Left lung (tissue), 10 donors: ENCODE measurements around the gene NUDT22. TPM values are rescaled to one million over a fixed set of nuclear protein-coding genes. Genes with fewer than 3 reads are reported as not detected.

Experiments used
- ATAC-seq: fragments of 200-7000 bp; cut with Tn5 transposase; one replicate; pipeline ENCODE4 v1.9.1; 2020; ENCODE audit warnings: moderate library complexity
- DNase-seq, 4 donors: peaks; one replicate each; pipeline ENCODE4 v3.0.0-alpha.2; 2013 to 2020
- H3K27ac ChIP-seq, 2 donors: fragments of 200-600 bp; sonication (generic) in 1 of 2; one replicate each; pipeline versions ENCODE4 v1.5.0 to v1.8.0; 2020 to 2021
- H3K27me3 ChIP-seq, 2 donors: fragments of 200-600 bp; sonication (generic) in 1 of 2; one replicate each; pipeline versions ENCODE4 v1.5.0 to v1.8.0; 2020 to 2021
- H3K36me3 ChIP-seq, 2 donors: fragments of 200-600 bp; sonication (generic) in 1 of 2; one replicate each; pipeline versions ENCODE4 v1.5.0 to v1.8.0; 2020 to 2021
- H3K4me1 ChIP-seq, 2 donors: fragments of 200-600 bp; one replicate each; pipeline ENCODE4 v1.8.0; 2021
- H3K4me3 ChIP-seq, 2 donors: fragments of 200-600 bp; sonication (generic) in 1 of 2; one replicate each; pipeline versions ENCODE4 v1.5.0 to v1.8.0; 2020 to 2021; ENCODE audit warnings: mild to moderate bottlenecking in 1 of 2
- H3K9me3 ChIP-seq, 2 donors: fragments of 200-600 bp; sonication (generic) in 1 of 2; one replicate each; pipeline versions ENCODE4 v1.5.0 to v1.8.0; 2020 to 2021
- intact Hi-C, 2 donors: fragments of 100-400 bp; cut with DNase I; formaldehyde crosslinking; loops; one replicate each; pipeline versions ENCODE4 v1.11.2 to v1.14.2; 2022
- polyA plus RNA-seq, 6 donors: library from polyadenylated mRNA; unstranded; fragments of 120-200 nt; gene quantifications; one replicate each; pipeline ENCODE4 v1.2.1, GENCODE V29; 2013; ENCODE audit not compliant: insufficient read length in 6 of 6
- total RNA-seq, 2 donors: library from RNA; stranded (reverse); fragmentation: NEBNext Ultra II Directional; extraction: Animal tissue kit (Norgen Biotek cat#: 25700); gene quantifications; one replicate each; pipeline ENCODE4 v1.2.1, GENCODE V29; 2021
- TF ChIP-seq, protein P1 (sequence below), 2 donors: fragments of 200-600 bp; sonication (generic) in 1 of 2; IDR thresholded peaks; one replicate each; pipeline versions ENCODE4 v1.5.0 to v1.8.0; 2021; ENCODE audit warnings: antibody characterized with exemption in 2 of 2
- donor health status: DM: no; HTN: yes; CAD: no.
- donor health status: DM: no; HTN: no; CAD: no.

NUDT22 gene
- total and polyA plus RNA-seq, 8 donors, result 17.1 to 54.3 (median 23.6) TPM

DNA sequence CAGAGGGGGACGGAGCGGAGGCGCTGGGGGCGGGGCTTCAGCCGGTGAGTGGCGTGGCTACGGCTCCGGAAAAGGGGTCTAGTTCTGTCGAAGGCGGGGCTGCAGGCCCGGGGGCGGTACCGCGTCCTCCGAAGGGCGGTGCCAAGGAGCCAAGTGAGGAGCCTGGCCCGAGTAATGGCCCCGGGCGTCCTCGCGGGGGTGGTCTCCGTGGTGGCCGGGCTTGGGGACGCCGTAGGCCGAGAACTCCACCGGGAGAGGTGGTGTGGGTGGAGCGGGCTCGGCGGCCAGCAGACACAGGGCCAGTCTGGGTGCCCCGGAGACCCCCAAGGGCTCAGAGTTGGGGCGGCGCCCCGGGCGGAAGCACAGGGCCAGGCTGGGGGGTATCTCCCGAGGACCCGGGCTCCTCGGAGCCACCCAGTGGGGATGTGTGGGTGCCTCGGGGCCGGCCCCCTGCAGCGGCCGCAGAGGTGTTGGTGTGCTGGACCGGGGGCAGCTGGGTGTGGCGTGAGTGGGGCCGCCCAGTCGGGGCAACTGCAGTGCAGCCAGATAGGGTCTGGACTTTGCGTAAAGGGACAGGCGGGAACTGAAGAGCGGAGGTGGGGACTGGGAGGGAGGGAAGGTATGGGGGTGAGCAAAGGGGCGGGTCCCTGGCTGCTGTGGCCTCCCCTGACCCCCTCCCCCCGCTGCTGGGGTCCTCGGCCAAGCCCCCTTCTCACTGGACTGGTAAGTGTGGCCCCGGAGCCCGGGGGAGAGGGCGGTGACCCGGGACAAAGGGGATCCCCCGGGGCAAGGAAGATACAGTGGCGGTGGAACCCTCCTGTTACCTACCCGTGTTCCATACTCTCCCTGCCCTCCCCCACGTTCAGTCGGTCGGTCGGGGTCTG lies 15.7 kb downstream of the NUDT22 start:
- Histone ChIP-seq H3K9me3 (no peaks in the 10 kb centered on the region), H3K27ac (peak overlapping the region; percentile 82 to 98), H3K4me3 (peak overlapping the region; percentile 79 to 82), H3K4me1 (peaks cover 20 to 82% of the 10 kb centered on the region in 2 donors), H3K27me3 (no peaks in the 10 kb centered on the region), H3K36me3 (peaks cover 0 to 34% of the 10 kb centered on the region in 2 donors)
- intact Hi-C loops, result no loop called here
- TF ChIP-seq, protein P1, sequence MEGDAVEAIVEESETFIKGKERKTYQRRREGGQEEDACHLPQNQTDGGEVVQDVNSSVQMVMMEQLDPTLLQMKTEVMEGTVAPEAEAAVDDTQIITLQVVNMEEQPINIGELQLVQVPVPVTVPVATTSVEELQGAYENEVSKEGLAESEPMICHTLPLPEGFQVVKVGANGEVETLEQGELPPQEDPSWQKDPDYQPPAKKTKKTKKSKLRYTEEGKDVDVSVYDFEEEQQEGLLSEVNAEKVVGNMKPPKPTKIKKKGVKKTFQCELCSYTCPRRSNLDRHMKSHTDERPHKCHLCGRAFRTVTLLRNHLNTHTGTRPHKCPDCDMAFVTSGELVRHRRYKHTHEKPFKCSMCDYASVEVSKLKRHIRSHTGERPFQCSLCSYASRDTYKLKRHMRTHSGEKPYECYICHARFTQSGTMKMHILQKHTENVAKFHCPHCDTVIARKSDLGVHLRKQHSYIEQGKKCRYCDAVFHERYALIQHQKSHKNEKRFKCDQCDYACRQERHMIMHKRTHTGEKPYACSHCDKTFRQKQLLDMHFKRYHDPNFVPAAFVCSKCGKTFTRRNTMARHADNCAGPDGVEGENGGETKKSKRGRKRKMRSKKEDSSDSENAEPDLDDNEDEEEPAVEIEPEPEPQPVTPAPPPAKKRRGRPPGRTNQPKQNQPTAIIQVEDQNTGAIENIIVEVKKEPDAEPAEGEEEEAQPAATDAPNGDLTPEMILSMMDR (IDR thresholded peaks at IDR 0.05), result no peak
- ATAC-seq (peak; percentile 4), DNase-seq (peak in 1 of 4 donors; percentile 43)

DNA sequence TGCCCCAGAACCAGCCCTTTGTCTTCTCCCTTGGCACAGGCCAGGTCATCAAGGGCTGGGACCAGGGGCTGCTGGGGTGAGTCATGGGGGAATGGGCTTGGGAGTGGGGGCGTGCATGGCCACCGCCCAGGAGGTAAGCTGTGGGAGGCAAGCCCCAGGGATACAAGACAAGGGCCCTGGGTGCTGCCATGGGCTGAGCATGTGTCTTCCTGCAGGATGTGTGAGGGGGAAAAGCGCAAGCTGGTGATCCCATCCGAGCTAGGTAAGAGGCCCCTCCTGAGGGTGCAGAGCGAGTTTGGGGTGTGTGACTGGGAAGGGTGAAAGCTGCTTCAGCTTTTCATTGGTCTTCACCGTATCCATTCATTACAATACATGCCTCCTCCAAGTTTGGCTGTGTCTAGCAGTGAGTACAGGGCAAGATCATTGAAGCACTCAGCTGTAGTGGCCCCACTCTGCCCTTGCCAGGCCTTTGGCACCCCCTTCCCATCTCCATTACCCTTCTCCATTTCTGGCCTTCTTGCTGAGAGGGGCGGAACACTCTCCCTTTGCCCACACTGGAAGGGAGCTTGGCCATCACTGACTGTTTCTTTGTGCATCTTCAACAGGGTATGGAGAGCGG lies 17.3 kb downstream of the NUDT22 start:
- H3K9me3 ChIP-seq, result no peaks in the 10 kb centered on the region

DNA sequence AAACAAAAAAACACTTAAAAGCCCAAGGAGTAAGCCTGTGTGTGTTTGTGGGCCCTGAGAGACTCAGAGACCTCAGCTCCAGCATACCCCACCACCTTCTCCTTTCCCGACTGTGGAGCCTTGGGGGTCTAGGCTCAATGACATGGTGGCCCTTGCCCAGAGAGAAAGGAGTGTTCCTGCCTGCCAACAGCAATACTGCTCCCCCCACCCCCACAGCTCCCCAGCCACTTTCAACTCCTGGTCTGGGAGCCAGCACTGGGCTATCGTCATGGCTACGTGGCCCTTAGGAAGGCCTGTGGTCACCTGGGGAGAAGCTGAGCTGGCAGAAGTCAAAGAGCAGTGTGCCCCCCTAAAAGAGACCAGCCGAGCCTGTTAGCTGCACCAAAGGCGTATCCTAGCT lies 18.0 kb downstream of the NUDT22 start:
- H3K9me3 ChIP-seq, result no peaks in the 10 kb centered on the region
- peaks cover 0 to 20% of the 10 kb centered on the region in 2 donors for H3K36me3 ChIP-seq
- intact Hi-C loops, result no loop called here
- TF ChIP-seq, protein P1 (IDR thresholded peaks at IDR 0.05), result no peak
- no peaks in the 10 kb centered on the region for H3K27me3 ChIP-seq
- H3K27ac ChIP-seq, result no peak overlapping the region
- no peak overlapping the region for H3K4me3 ChIP-seq
- H3K4me1 ChIP-seq, result peaks cover 14 to 71% of the 10 kb centered on the region in 2 donors
- DNase-seq (no peak), ATAC-seq (no peak)

More for the DNA sequence above, 17.3 kb downstream of the NUDT22 start:
- peaks cover 14 to 78% of the 10 kb centered on the region in 2 donors for H3K4me1 ChIP-seq
- intact Hi-C loops, result no loop called here
- H3K27me3 ChIP-seq, result no peaks in the 10 kb centered on the region
- no peak overlapping the region for H3K27ac ChIP-seq
- ATAC-seq, result no peak
- peaks cover 0 to 27% of the 10 kb centered on the region in 2 donors for H3K36me3 ChIP-seq
- peak overlapping the region in 1 of 2 donors; percentile 82 for H3K4me3 ChIP-seq
- DNase-seq, result peak in 1 of 4 donors; percentile 49
- TF ChIP-seq, protein P1 (IDR thresholded peaks at IDR 0.05), result no peak

DNA sequence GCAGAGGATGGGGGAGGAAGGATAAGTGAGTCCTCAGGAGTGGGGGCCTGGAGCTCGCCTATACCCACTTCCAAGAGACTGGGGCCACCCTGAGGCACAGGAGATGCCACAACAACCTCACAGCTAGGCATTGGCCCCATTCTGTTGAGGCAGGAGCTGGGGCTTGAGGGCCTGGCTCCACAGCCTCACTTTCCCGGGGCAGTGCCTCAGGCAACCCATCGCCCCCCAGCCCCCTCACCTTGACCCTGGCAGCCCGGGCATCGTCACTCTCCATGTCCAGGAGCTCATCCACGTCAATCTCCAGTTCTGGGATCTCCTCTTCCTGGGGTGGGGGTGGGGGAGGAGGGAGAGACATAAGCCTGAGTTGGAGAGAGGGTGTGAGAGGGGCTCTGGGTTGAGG lies 18.9 kb downstream of the NUDT22 start:
- H3K4me1 ChIP-seq, result peaks cover 14 to 62% of the 10 kb centered on the region in 2 donors
- TF ChIP-seq, protein P1 (IDR thresholded peaks at IDR 0.05), result no peak
- H3K27me3 ChIP-seq, result no peaks in the 10 kb centered on the region
- H3K36me3 ChIP-seq, result peaks cover 0 to 20% of the 10 kb centered on the region in 2 donors
- DNase-seq (peak in 1 of 4 donors; percentile 57), ATAC-seq (no peak)
- H3K9me3 ChIP-seq, result no peaks in the 10 kb centered on the region
- peak overlapping the region; percentile 68 to 71 for H3K27ac ChIP-seq
- H3K4me3 ChIP-seq, result peak overlapping the region in 1 of 2 donors; percentile 77
- intact Hi-C loops, result no loop called here

DNA sequence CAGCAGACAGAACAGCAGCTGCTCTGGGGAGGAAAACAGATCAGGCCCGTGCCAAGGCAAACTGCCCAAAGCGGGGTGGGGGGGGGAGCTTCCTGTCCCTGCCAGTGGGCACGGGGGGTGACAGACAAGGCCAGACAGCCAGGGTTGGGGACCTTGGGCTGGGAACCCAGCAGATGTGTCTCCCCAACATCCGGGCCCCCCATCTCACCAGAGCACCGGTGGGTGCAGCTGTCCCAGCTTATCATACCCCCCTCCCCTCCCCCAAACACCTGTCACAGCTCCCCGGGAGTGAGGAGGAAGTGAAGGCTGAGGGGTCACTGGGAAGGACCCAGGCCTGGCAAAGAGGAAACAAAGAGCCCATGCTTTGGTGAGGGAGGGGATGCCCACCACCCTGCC lies 19.3 kb downstream of the NUDT22 start:
- TF ChIP-seq, protein P1 (IDR thresholded peaks at IDR 0.05), result no peak
- DNase-seq (peak in 1 of 4 donors; percentile 80), ATAC-seq (no peak)
- intact Hi-C loops, result no loop called here
- Histone ChIP-seq H3K27ac (peak overlapping the region; percentile 68 to 71), H3K4me1 (peaks cover 14 to 58% of the 10 kb centered on the region in 2 donors), H3K27me3 (no peaks in the 10 kb centered on the region), H3K36me3 (peaks cover 0 to 20% of the 10 kb centered on the region in 2 donors), H3K9me3 (no peaks in the 10 kb centered on the region), H3K4me3 (peak overlapping the region; percentile 72 to 77)
